Measurements from ENCODE around the gene ADAM12.
A peak's percentile ranks its signal among the peaks of the same experiment; 100 is the strongest.

Gene ADAM12, protein sequence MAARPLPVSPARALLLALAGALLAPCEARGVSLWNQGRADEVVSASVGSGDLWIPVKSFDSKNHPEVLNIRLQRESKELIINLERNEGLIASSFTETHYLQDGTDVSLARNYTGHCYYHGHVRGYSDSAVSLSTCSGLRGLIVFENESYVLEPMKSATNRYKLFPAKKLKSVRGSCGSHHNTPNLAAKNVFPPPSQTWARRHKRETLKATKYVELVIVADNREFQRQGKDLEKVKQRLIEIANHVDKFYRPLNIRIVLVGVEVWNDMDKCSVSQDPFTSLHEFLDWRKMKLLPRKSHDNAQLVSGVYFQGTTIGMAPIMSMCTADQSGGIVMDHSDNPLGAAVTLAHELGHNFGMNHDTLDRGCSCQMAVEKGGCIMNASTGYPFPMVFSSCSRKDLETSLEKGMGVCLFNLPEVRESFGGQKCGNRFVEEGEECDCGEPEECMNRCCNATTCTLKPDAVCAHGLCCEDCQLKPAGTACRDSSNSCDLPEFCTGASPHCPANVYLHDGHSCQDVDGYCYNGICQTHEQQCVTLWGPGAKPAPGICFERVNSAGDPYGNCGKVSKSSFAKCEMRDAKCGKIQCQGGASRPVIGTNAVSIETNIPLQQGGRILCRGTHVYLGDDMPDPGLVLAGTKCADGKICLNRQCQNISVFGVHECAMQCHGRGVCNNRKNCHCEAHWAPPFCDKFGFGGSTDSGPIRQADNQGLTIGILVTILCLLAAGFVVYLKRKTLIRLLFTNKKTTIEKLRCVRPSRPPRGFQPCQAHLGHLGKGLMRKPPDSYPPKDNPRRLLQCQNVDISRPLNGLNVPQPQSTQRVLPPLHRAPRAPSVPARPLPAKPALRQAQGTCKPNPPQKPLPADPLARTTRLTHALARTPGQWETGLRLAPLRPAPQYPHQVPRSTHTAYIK

DNA sequence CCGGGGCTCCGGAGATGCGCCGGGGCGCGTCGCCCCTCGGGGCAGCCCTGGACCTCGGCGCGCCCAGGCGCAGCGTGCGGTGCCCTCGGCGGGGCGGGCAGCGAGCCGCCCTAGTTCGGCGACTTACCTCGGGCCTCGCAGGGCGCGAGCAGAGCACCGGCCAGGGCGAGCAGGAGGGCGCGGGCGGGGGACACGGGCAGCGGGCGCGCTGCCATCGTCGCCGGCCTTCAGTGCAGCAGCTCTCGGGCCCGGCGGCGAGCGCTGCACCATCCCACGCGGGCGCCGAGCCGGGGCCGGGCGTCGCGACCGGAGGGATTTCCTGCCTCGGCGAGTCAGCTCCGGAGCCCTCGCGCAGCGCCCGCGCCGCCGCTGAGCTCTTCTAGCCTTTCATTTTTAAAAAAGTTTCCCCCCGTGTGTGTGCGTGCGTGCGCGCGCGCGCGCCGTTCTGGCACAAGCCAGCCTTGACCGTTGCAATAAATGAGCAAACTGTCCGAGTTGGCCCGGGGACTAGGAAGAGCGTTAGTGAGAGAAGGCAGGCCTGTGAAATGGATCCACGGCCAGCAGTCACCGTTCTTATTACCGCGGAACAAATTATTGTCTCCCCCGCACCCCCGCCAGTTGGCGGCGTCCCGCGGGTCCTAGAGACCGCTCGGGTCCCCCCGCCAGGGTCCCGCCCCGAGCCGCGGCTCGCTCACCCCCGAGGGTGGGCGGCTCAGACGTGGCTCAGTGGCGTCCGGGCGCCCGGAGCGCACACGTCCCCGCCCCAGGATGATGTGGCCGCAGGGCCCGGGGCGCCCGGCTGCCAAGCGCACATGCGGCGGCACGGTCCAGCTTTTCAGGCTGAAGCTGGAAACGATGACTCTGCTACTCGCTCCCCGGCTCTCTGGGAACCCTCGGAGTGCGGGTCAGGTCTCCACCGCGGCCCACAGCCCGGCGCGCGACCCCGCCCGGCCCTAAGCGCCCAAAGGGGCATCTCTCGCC lies at the start of gene ADAM12:
TSS of gene ADAM12 (minus strand) at position 547 of the 981 bp plus-strand sequence. CDS start at position 215, 332 bp downstream.
- peak in 1 of 2 experiments; percentile 4 for DNase-seq

DNA sequence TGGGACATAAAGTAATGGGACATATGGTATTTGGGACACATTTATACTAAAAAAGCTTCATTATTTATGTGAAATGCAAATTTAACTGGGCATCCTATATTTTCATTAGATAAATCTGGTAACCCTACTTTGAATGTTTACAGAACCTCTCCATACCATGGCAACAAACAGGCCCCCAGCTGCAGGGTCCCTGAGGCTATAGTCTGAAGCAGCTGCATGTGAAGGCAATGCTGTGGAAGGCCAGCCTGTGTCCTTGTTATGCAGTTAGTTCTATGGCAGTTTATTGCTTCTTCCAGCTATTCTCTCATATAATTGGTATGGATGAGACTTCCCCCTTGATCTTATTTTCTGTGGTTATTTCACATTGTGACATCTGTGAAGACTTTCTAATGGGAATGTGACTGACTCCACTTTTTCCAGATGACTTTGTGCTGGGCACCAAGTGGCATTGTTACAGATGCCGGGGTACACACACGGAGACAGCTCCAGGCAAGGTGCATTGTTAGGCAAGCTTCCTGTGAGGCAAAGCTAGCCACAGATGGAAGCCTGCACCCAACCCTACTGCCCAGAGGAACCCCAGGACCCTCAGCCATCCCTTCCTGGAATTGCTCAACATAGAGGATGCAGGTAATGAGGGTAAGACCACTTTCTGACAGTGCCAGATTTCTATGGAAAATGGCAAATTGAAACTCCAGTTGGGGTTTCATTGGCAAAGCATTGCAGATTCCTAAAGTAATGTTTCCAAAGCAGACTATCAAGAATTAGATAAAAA lies 49.5 kb upstream of the ADAM12 start:
- no peak for DNase-seq

DNA sequence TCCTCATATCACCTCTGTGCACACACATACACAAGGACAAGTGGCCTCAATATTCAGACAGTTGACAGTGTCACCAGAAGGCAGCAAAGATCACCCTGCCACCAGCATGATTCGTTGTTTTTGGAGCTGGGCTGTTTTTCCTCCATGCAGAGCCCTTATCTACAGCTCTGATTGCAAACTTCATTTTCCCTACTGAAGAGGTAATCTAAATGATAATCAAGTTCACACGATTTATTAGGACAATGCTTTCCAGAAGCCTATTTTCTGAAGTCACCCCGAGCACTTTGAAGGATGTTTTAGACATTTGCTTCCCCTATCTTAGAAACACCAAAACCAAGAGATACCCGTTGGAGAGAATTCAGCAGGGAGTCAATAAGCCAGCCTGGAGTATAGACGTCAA lies 46.0 kb upstream of the ADAM12 start:
- no peak for DNase-seq

DNA sequence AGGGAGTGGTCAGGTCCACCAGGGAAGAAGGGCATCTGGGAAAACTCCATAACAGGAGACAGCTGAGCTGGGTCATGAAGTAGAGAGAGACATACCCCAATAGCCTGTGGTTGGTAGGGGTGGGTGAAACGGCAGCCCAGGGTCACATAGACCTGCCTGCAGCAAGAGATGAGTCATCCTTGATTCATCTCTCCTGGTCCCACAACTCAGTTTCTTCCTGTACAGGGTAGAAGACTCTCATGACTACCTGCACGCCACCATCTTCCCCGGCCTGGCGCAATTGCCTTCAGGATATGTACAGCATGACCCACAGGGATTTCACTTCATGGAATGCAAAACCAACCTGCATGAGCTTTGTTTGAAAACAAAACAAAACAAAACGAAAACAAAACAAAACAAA lies 45.1 kb upstream of the ADAM12 start:
- DNase-seq, result no peak

DNA sequence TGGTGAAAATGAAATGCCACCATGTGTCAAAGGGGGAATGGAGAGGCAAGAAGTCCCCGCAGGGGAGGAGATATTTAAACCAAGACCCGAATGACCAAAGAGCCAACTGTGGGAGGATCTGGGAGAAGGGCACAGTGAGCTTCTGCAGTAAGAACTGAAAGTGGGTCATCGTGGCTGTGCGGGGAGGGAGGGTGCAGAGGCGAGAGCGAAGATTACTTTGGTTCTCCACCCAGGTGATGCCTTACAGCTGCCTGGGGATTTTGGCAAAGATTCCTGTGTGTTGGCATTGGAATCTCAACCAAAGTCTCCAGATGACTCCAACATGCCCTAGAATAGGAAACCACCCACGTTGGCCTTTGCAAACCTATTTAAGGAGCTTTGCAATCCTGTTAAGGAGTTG lies 44.2 kb upstream of the ADAM12 start:
- DNase-seq, result no peak

DNA sequence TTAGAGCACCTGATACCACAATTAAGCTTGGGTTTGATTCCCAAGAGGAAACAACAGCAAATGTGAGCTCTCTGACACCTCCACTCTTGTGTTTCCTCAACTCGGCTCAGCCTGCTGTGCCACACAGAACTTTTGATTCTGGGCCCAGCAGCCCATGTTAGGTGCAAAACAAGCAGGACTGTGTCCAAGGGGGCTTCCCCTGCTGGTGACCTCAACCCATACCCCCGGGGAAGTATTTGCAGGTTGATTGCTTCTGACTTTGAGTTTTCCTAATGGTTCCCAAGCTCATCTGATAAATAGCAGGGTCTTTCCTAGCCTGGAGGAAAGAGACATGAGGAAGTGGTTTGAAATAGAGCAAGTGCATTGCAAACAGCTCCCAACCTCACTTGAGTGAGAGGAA lies 43.5 kb upstream of the ADAM12 start:
- DNase-seq, result no peak

DNA sequence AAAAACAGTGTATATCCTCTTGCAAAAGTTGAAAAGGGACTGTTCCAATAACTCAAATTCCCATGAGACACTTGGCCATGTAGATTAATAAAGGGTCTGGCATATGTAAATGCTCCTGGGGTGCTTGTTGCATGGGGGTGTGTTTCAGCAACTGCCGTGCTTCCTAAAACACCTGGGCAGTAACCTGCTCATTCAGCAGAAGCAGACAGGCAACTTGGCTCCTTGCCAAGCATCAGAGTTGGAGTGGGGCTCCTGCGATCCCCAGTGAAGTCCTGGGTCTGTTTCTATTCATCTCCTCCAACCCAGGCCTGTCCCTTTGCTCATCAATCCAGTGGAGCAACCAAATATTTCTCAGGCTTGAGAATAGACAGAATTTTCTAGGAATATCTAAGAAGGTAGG lies 42.2 kb upstream of the ADAM12 start:
- no peak for DNase-seq

DNA sequence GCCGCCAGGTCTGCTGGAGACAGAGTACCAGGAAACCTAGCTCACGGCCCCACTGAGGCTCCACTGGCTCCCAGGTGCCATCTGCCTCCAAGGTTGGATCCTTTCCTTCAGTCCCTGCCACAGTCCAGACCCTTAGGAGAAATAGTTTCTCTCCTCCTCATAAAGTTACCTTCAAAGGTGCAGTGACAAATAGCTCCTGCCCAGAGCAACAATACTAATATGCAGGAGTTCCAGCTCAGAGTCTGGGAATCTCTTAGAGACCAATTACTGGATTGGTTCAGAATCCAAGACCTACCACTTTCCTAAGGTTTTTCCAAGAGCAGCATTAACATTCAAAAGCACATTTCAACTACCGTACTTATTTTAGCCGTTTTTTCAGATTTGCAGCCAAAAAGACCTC lies 41.0 kb upstream of the ADAM12 start:
- DNase-seq, result no peak

DNA sequence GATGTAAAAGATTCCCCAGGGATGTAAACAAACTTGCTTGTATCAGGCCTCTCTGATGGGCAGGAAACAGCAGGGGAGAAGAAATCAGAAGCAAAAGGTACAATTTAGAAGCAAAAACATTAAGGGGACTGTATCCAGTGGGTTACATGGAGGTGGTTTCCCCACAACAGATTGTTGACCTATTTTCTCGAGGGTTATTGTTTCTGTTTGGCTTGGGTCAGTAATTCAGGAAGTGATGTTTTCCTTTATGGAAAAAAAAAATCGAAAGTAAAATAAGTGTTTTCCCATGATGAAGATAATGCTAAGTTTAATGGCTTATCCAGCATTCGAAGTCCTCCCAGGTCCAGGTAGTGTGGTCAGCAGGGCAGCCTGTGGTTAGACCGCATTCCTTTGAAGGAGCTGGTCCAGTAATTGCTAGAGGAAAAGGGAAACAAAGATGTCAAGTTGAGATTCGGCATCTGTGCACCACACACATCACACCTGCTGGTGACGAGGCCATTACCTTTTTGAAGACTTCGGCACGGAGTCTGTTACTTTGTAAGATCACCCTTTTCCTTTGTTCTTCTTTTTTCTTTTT lies 37.3 kb upstream of the ADAM12 start:
- no peak for DNase-seq

DNA sequence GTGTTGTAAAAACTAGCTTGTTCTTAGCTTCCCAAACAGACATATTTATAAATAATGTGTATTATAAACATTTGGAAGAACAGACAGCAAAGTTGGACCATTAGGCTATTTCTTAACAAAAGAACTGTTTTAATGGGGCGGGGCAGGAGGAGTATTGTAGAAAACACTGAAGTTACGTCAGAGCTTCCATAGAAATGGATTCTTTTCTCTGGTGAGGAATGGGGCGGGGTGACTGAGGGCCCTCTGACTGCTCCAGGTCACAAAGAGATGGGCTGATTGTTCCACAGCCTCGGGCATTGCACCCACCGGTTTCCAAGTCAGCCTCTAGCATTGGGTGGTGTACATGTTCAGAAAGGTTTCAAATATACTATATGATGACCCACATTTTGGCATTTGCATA lies 36.8 kb upstream of the ADAM12 start:
- no peak for DNase-seq

DNA sequence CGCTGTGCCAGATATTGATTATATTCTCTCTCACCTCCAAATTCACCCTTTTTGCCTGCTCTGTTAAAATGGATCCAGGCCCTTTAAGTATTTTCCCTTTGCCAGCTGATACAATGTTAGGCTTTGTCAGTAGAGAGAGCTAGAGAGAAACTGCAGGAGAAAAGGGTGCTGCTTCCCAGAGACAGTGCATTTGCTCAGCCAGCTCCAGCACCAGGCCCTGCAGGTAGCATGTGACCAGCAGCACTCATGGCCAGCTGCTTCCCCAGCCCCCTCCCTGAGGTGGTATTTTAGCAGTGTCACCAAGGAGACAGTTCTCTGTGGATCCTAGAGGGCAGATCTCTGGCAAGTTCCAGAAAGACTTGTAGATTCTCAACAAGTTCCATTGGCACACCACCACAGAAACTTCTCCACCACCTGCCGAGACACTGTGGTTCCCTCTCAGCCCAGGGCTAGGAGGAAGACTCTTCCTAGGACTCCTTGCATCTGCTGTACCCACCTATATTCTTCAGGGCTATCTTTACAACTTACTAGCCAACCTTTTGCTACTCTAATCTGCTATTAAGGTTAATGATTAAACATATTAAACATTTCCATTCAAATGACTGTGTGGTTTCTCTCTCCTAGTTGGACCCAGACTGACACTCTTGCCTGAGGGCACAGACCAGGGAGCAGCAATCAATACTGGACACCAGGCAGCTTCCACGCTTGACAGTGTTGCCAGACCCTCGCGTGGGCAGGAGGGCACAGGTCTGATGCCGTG lies 35.6 kb upstream of the ADAM12 start:
- no peak for DNase-seq

DNA sequence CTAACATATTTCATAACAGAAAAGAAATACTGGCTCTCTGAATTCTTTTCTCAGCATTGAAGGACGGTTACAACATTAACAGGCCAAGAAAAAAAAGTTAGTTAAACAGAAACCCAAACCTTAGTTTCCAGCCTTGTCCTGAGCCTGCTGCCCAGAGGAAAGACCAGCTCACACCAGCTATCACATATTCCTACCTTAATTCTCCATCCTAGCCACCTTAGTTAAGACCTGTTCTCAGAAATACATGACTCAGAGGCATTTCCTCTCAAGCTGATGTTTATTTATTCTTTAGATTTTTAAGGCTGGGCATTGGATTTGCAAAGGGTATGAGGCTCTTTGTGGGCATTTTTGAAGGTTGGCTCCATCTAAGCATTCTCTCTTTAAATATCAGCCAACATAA lies 34.3 kb upstream of the ADAM12 start:
- DNase-seq, result no peak

DNA sequence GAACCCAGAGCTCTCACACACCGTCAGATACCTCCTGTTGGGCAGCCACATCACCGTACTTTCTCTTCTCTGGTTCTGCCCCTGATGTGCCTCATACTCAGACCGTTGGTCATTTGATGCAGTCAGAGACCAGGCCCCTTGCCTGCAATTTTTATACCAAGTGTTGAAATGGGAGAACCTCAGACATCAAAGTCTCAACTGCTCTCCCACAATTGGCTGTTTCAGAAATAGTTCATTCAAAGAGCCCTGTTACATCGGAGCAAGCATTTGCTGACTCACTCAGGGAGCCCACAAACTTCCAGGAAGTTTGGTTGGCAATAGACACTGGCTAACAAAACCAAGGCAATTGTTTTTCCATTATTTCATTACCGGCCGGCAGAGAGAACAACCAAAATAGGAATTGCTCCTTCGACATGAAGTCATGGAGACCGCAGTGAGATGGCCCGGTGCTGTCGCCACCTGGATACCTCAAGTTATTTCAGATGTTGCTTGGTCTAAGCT lies 33.5 kb upstream of the ADAM12 start:
- DNase-seq, result no peak

DNA sequence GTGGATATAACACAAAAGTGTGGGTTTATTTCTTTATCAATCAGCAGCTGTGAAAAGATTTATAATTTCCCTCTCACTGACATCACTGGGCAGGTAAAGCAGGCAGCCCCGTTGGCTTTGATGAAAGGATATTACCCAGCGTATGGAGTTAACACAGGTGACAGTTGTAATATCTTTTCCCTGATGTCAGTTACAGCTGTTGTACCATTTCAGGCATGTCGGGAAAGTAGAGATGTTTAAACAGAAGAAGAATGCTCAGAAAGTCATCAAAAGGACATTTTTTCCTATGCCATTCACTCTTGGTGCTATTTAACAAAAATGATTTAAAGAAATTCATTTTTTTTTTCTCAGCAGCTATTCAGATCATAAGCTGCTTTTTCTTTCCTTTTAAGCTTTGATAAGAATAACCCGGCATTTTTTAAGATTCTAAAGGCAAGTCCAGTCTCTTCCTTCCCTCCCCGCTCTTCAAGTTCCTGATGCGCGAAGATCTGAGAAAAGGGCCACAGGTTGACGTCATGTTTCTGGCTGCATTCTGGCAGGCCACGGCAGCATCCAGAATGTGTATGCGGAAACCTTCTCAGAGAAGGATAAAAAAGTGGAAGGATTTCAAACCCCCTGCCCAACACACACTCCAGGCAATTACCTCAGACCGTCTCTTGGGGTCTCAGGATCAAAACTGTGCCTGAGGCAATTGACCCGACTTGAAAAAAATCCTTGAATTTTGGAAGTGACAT lies 32.5 kb upstream of the ADAM12 start:
- DNase-seq, result no peak

DNA sequence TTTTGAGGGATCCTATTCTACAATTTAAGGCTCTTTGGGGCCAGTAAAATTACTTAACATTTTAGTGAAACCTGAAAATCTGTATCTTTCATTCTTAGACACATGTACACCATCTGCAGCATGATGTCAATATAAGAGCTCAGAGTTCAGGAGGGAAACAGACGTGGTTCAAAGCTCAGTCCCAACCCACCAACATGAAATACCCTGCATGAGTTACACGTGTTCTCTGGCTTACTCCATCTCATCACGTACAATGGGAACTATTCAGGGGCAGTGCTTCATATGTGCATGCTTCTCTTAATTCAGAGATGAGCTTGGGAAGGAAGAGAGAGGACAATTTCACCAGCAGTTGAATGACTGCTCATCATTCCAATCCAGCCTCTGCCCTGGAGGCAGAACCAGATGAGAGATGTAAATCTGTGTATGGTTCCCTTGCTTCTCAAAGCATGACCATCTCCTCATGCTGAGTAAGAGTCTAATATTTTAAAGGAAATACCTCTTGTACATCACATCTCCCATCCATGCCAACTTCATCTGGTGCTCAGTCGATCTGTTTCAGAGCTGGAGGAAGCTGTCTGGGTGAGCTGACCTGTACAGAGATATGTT lies 29.0 kb upstream of the ADAM12 start:
- DNase-seq, result no peak

DNA sequence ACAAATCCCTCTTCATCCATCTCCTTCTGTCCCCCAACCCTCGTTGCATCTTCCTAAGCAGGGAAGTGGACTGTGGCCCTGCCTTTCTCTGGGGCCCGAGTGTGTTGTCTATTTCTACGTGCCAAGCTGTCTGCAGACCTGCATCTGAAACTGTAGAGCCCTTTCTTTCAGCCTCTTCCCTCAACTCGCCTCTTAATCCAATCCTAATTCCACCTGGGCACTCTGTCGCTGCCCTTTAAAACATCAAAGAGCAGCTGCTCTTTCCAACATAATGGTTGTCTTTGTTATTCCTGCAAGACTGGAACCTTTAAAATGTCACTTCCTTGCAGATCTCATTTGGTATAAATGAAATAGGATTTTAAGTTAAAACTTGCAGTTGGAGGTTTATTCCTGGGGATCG lies 21.5 kb upstream of the ADAM12 start:
- peak in 1 of 2 experiments; percentile 41 for DNase-seq

DNA sequence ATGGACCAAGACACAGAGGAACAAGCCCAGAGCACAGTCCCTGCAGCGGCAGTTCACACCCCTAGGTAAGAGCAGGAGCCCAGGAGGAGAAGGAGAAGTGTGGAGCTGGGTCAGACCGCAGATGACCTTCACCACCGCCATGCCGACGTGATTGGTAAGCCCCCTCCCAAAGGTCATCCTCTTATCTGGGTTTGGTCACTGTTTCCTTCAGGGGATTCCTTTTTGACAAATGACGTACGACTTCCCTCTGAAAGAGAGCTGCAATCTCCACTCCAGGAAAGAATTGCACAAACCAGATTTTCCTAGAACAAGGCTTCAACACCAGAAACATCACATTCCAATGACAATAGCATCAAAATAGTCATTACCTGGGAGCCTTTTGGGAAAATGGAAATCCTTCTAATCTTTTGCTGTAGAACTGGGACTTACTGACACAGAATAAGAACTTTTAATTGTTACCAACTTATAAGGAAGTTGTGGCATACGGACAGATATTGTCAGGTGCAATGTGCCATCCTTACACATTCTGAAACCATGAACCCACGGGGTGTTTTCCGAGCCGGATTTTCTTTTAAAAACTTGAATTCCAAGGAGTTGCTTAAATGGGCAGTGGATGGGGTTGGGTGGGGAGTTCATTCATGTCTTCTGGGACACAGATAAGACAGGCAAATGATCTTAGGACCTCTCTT lies 20.8 kb upstream of the ADAM12 start:
- DNase-seq, result no peak

DNA sequence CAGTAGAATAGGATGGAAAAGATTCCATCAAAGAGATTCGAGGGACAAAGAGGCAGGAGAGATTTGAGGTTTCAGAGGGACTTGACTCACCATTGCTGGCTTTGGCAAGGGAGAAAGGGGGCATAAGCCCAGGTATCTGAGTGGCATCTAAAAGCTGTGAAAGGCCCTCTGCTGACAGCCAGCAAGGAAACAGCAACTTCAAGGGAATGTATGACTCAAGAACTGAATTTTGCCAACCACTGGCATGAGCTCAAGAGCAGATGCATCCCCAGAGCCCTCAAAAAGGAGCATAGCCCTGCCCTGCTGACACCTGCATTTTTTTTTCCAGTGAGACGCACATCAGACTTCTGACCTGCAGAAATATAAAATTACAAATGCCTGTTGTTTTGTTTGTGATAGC lies 19.6 kb upstream of the ADAM12 start:
- DNase-seq, result no peak

DNA sequence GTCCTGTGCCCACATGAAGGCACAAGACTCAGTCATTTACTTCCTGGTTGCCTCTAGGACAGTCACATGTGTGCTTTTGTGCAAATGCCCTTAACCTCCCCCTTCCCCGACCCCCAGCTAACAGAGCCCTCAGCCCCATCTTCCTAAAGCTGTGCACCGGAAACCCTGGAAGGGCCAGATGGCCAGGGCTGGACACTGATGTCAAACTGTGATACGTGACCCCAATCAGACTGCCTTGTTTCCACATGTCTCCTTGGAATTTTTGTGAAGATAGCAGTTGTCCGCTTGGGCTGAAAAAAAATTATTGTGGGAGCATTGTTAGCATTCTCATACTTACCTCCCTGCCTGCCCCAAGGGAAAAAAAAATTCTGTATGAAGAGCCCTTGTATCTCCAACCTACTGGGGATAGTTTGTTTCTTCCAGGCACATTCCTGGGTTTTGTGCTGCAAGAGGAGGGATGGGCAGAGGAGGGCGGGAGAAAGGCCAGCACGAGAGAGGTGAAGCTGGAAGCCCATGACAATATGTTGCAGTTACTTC lies 17.0 kb upstream of the ADAM12 start:
- no peak for DNase-seq

Measured in NCI-H524 (cell line).